Measurements from ENCODE around the gene EXOC6B.
A peak's percentile ranks its signal among the peaks of the same experiment; 100 is the strongest.

The EXOC6B gene

DNA sequence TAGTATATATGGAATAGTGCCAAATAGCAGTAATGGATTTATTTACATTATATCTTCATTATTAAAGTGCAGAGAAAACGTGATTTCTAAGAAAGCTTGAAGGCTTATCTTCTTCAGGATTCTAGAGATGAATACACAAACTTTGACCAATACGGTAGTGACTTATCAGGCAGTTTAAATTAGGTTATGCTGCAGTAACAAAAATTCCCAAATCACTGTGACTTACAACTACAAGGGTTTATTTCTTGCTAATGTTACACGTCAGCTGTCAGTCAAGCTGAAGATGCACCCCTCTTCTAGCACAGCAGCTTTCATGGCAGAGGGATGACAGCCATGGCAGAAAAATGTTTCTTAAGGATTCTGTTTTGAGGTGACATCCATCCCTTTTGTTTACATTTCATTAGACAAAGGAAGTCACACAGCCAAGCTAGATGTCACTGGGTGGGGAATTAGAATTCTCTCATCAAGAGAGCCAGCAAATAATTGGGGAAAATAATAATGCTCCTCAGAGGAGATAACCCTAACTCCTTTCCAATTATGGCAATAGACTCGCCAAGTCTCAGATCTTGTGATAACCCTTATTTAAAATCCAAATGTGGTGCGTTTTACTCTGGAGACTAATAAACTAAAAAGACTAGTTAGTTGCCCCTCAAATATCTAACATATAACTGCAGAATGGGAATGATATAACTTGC, 409.9 kb downstream of the EXOC6B start:
- TF ChIP-seq CTCF (IDR thresholded peaks at IDR 0.05; ENCODE audit: unreplicated experiment in 3 of 3): no peak
- H3K9me3 Mint-ChIP-seq: peaks cover 16% of the 10 kb centered on the region
- peaks cover 13% of the 10 kb centered on the region for H3K36me3 Mint-ChIP-seq (ENCODE audit: low read depth)
- H3K27me3 Mint-ChIP-seq (ENCODE audit: low read depth): no peaks in the 10 kb centered on the region
- no peak overlapping the region for H3K4me3 Mint-ChIP-seq
- H3K27ac Mint-ChIP-seq: no peak overlapping the region
- H3K4me1 Mint-ChIP-seq: no peaks in the 10 kb centered on the region

DNA sequence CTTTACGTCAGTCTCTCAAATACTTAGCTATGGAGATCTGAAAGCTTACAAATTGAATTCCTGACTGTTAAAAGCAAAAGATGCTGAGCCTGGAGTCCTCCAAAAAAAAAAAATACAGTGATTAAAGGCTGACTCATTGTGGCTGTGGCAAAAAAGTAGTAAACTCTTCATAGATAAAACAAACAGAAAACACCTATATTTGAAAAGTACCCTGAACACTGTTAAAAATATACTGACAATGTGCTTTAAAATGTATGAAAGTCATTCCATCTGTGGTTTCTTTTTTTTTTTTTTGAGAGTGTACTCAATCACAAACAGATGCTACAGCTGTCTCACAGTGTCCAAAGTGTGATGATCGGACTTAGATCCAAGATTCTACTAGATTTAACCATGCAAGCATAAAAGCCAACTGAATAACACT, 410.6 kb downstream of the EXOC6B start:
- H3K4me3 Mint-ChIP-seq: no peak overlapping the region
- no peaks in the 10 kb centered on the region for H3K27me3 Mint-ChIP-seq (ENCODE audit: low read depth)

DNA sequence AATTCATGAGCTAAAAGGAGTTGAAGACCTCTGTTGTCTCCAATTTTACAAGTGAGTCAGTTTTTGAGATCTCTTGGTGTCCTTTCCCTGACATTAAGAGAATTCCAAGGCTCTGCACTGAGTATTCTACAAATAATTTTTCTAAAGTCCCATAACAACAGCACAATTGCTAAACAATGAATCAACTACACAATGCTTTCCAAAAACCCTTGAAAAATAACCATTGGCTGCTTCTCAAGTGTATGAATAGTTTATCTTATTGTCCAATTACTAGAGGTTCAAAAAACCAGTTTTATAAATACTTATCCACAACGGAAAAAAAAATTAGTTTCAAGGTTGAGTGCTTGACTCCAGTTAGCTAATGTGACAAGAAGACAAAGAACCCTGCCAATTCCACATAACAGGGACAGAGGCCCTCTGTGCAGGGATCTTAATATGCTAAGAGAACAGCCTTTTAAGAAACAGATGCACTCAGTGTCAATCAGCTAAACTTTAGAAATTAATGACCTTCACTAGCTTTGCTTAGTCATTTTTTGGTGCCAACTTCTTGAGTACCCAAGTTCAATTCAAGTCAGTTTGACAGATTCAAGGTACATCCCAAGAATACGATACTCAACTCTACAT, 411.6 kb downstream of the EXOC6B start:
- TF ChIP-seq CTCF (IDR thresholded peaks at IDR 0.05; ENCODE audit: unreplicated experiment in 3 of 3): no peak
- H3K36me3 Mint-ChIP-seq (ENCODE audit: low read depth): peaks cover 8% of the 10 kb centered on the region
- peaks cover 10% of the 10 kb centered on the region for H3K9me3 Mint-ChIP-seq
- H3K4me1 Mint-ChIP-seq: no peaks in the 10 kb centered on the region
- H3K27me3 Mint-ChIP-seq (ENCODE audit: low read depth): no peaks in the 10 kb centered on the region
- no peak overlapping the region for H3K4me3 Mint-ChIP-seq
- H3K27ac Mint-ChIP-seq: peak overlapping the region in 1 of 3 experiments; percentile 14

More for the DNA sequence above, 410.6 kb downstream of the EXOC6B start:
- Mint-ChIP-seq H3K36me3 (ENCODE audit: low read depth) (peaks cover 6% of the 10 kb centered on the region), H3K9me3 (peaks cover 13% of the 10 kb centered on the region), H3K4me1 (no peaks in the 10 kb centered on the region), H3K27ac (no peak overlapping the region)
- no peak for TF ChIP-seq CTCF (IDR thresholded peaks at IDR 0.05; ENCODE audit: unreplicated experiment in 3 of 3)

GRCh38 chr2:72413716-72414115, 412.1 kb downstream of the EXOC6B start:
- Mint-ChIP-seq H3K9me3 (peaks cover 10% of the 10 kb centered on the region), H3K4me3 (no peak overlapping the region)
- no peak for TF ChIP-seq CTCF (IDR thresholded peaks at IDR 0.05; ENCODE audit: unreplicated experiment in 3 of 3)

GRCh38 chr2:72412214-72412613, 413.6 kb downstream of the EXOC6B start:
- H3K9me3 Mint-ChIP-seq: peaks cover 17% of the 10 kb centered on the region
- H3K4me3 Mint-ChIP-seq: no peak overlapping the region
- TF ChIP-seq CTCF (IDR thresholded peaks at IDR 0.05; ENCODE audit: unreplicated experiment in 3 of 3): no peak
- peaks cover 8% of the 10 kb centered on the region for H3K36me3 Mint-ChIP-seq (ENCODE audit: low read depth)
- no peak overlapping the region for H3K27ac Mint-ChIP-seq
- H3K4me1 Mint-ChIP-seq: no peaks in the 10 kb centered on the region
- no peaks in the 10 kb centered on the region for H3K27me3 Mint-ChIP-seq (ENCODE audit: low read depth)

More at GRCh38 chr2:72413716-72414115, 412.1 kb downstream of the EXOC6B start:
- peak overlapping the region in 1 of 3 experiments; percentile 37 for H3K27ac Mint-ChIP-seq
- H3K27me3 Mint-ChIP-seq (ENCODE audit: low read depth): no peaks in the 10 kb centered on the region
- no peaks in the 10 kb centered on the region for H3K4me1 Mint-ChIP-seq
- H3K36me3 Mint-ChIP-seq (ENCODE audit: low read depth): peaks cover 8% of the 10 kb centered on the region
